Osteocyte (in vitro differentiated cells): ENCODE data around the gene SPCS2. TPM values are rescaled to one million over a fixed set of nuclear protein-coding genes. Genes with fewer than 3 reads are reported as not detected.

Source experiments
- DNase-seq: peaks from one replicate; pipeline ENCODE4 v3.0.0; 2021; ENCODE audit warnings: mixed read lengths; ENCODE audit not compliant: unreplicated experiment; ENCODE audit errors: extremely low spot score
- H3K27ac Mint-ChIP-seq: one replicate; pipeline ENCODE4 v1.8.0; 2021; ENCODE audit warnings: mild to moderate bottlenecking, mixed read lengths; ENCODE audit not compliant: unreplicated experiment
- H3K27me3 Mint-ChIP-seq: one replicate; pipeline ENCODE4 v1.8.0; 2021; ENCODE audit warnings: mixed read lengths; ENCODE audit not compliant: unreplicated experiment
- H3K36me3 Mint-ChIP-seq: one replicate; pipeline ENCODE4 v1.8.0; 2021; ENCODE audit warnings: mixed read lengths; ENCODE audit not compliant: unreplicated experiment
- H3K4me1 Mint-ChIP-seq: one replicate; pipeline ENCODE4 v1.8.0; 2021; ENCODE audit warnings: mixed read lengths; ENCODE audit not compliant: unreplicated experiment
- H3K4me3 Mint-ChIP-seq: one replicate; pipeline ENCODE4 v1.8.0; 2021; ENCODE audit warnings: mild to moderate bottlenecking, moderate library complexity, mixed read lengths; ENCODE audit not compliant: unreplicated experiment
- H3K9me3 Mint-ChIP-seq: one replicate; pipeline ENCODE4 v1.8.0; 2021; ENCODE audit warnings: mixed read lengths; ENCODE audit not compliant: unreplicated experiment
- CTCF ChIP-seq: fragments of 200-600 bp; sonication (generic); IDR thresholded peaks from 2 replicates; pipeline ENCODE4 v1.5.0; 2021; ENCODE audit warnings: antibody characterized with exemption, mild to moderate bottlenecking, moderate library complexity
- total RNA-seq: library from RNA; stranded (reverse); gene quantifications from 2 replicates; pipeline ENCODE4 v1.2.1, GENCODE V29; 2021

SPCS2 gene
- total RNA-seq, 1 donor from 2014 or later = 153 TPM

- DNase-seq = no peak
- TF ChIP-seq CTCF = no peak
- Mint-ChIP-seq H3K27me3 (no peaks in the 10 kb centered on the region), H3K27ac (no peak overlapping the region), H3K36me3 (peaks cover 23% of the 10 kb centered on the region), H3K4me1 (no peaks in the 10 kb centered on the region), H3K9me3 (no peaks in the 10 kb centered on the region), H3K4me3 (no peak overlapping the region)
These were observed 16.9 kb upstream of the SPCS2 start for GRCh38 chr11:74932169-74932568.

GRCh38 chr11:74932797-74933196, 16.3 kb upstream of the SPCS2 start:
- Mint-ChIP-seq H3K36me3 (peaks cover 23% of the 10 kb centered on the region), H3K27me3 (no peaks in the 10 kb centered on the region), H3K9me3 (no peaks in the 10 kb centered on the region), H3K4me3 (no peak overlapping the region), H3K4me1 (no peaks in the 10 kb centered on the region), H3K27ac (no peak overlapping the region)
- DNase-seq = no peak
- no peak for TF ChIP-seq CTCF

- Mint-ChIP-seq H3K27ac (no peak overlapping the region), H3K27me3 (no peaks in the 10 kb centered on the region), H3K4me1 (no peaks in the 10 kb centered on the region), H3K9me3 (no peaks in the 10 kb centered on the region), H3K4me3 (no peak overlapping the region), H3K36me3 (peaks cover 25% of the 10 kb centered on the region)
- no peak for DNase-seq
- no peak for TF ChIP-seq CTCF
These were observed 15.3 kb upstream of the SPCS2 start for GRCh38 chr11:74933765-74934164.

- Mint-ChIP-seq H3K27ac (no peak overlapping the region), H3K36me3 (peaks cover 28% of the 10 kb centered on the region), H3K27me3 (no peaks in the 10 kb centered on the region), H3K9me3 (no peaks in the 10 kb centered on the region), H3K4me1 (no peaks in the 10 kb centered on the region), H3K4me3 (no peak overlapping the region)
- DNase-seq = no peak
- no peak for TF ChIP-seq CTCF
These were observed 13.8 kb upstream of the SPCS2 start for GRCh38 chr11:74935285-74935684.

DNA sequence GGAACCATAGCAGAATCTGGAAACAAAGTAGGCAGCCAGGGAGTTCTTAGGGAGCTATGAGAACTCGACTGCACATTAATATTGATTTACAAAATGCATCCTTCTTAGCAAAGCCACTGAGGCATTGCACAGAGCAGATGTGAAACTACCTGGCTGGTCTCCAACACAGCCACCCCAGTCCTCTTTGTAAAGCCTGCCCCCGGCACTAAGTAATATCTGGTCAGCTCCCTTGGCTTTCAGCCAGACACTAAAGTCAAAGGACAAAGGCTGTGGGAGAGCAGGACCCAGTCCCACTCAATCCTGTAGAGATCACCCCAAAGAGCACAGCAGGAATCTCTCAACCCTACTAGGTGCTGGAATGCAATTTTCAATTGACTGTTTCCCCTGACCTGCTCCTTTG, 13.0 kb upstream of the SPCS2 start:
- Mint-ChIP-seq H3K9me3 (no peaks in the 10 kb centered on the region), H3K4me3 (no peak overlapping the region), H3K27ac (no peak overlapping the region)

More for the DNA sequence above, 13.0 kb upstream of the SPCS2 start:
- H3K36me3 Mint-ChIP-seq = peaks cover 30% of the 10 kb centered on the region
- no peak for DNase-seq
- no peaks in the 10 kb centered on the region for H3K27me3 Mint-ChIP-seq
- TF ChIP-seq CTCF = no peak
- no peaks in the 10 kb centered on the region for H3K4me1 Mint-ChIP-seq
